Activated B cell treated with CpG ODN at 0.5 μM for 24 hours (primary cell): ENCODE data around the gene MAP3K20. TPM values are rescaled to one million over a fixed set of nuclear protein-coding genes. Genes with fewer than 3 reads are reported as not detected.

ENCODE experiments used
- ATAC-seq: fragments of 200-7000 bp; cut with Tn5 transposase; one replicate; pipeline ENCODE4 v1.10.0; 2021; ENCODE audit warnings: low read depth, mild to moderate bottlenecking, moderate library complexity
- CTCF ChIA-PET: fragments of 350-600 bp; sonication (Branson Sonifier 250); formaldehyde crosslinking; loops from one replicate; lab custom pipeline; 2021; ENCODE audit warnings: antibody characterized with exemption; lab: Charles Lee
- POLR2A ChIA-PET: fragments of 350-600 bp; sonication (Branson Sonifier 250); formaldehyde crosslinking; loops from one replicate; lab custom pipeline; 2021; ENCODE audit warnings: antibody characterized with exemption; lab: Charles Lee
- DNase-seq: peaks from one replicate; pipeline ENCODE4 v3.0.0; 2022
- H3K27ac Mint-ChIP-seq: one replicate; pipeline ENCODE4 v1.8.0; 2020; ENCODE audit warnings: mixed read lengths
- H3K27me3 Mint-ChIP-seq: one replicate; pipeline ENCODE4 v1.8.0; 2021; ENCODE audit warnings: mixed read lengths
- H3K36me3 Mint-ChIP-seq: one replicate; pipeline ENCODE4 v1.8.0; 2021; ENCODE audit warnings: low read depth, mixed read lengths
- H3K4me1 Mint-ChIP-seq: one replicate; pipeline ENCODE4 v1.8.0; 2021; ENCODE audit warnings: mixed read lengths
- H3K4me3 Mint-ChIP-seq: one replicate; pipeline ENCODE4 v1.8.0; 2020; ENCODE audit warnings: mild to moderate bottlenecking, mixed read lengths
- H3K9me3 Mint-ChIP-seq: one replicate; pipeline ENCODE4 v1.8.0; 2020; ENCODE audit warnings: mixed read lengths
- CTCF ChIP-seq: fragments of 200-600 bp; IDR thresholded peaks from one replicate; pipeline ENCODE4 v1.8.0; 2022; ENCODE audit warnings: antibody characterized with exemption, mild to moderate bottlenecking
- intact Hi-C: fragments of 100-400 bp; cut with micrococcal nuclease; formaldehyde crosslinking; loops from one replicate; pipeline ENCODE4 v1.15.1; 2024
- total RNA-seq: library from RNA; stranded (reverse); gene quantifications from 2 replicates; pipeline ENCODE4 v1.2.3, GENCODE V29; 2022

The MAP3K20 gene
- total RNA-seq, 1 donor from 2014 or later, result 8.7 TPM

GRCh38 chr2:173058097-173058496, 17.5 kb upstream of the MAP3K20 start:
- ATAC-seq, result no peak
- DNase-seq, result no peak
- CTCF ChIA-PET, result interaction anchor here (1.2 kb wide), 1 partner anchor 13 kb away, joined by 3 read pairs; no protein-coding TSS in a partner anchor
- no peak for TF ChIP-seq CTCF
- H3K4me1 Mint-ChIP-seq, result peaks cover 20% of the 10 kb centered on the region
- peaks cover 7% of the 10 kb centered on the region for H3K27me3 Mint-ChIP-seq
- no peak overlapping the region for H3K27ac Mint-ChIP-seq
- H3K9me3 Mint-ChIP-seq, result no peaks in the 10 kb centered on the region
- H3K4me3 Mint-ChIP-seq, result no peak overlapping the region
- H3K36me3 Mint-ChIP-seq, result no peaks in the 10 kb centered on the region
- intact Hi-C loops, result no loop called here
- POLR2A ChIA-PET, result no interaction called here

DNA sequence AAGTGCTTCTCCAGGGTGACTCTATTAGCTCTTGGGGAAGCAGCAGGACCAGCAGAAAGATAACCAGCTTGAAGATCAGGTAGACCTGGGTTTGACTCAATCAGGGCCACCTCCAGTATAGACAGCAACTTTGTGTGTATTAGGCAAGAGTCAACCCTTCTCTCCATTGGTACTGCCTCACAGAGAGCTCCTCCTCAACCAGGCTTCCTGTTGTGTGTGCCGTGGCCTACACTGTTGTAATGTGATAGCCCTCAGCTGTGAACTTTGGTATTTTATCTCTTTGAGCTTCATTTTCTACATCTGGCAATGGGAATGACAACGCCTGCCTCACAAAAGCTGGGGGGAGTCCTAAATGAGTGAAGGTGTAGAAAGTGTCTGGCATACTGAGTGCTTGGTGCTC, 17.0 kb upstream of the MAP3K20 start:
- peaks cover 4% of the 10 kb centered on the region for H3K27me3 Mint-ChIP-seq
- no peaks in the 10 kb centered on the region for H3K36me3 Mint-ChIP-seq
- no peak for ATAC-seq
- no peak overlapping the region for H3K27ac Mint-ChIP-seq
- DNase-seq, result no peak
- intact Hi-C loops, result no loop called here
- ChIA-PET CTCF (no interaction called here), POLR2A (no interaction called here)
- no peak overlapping the region for H3K4me3 Mint-ChIP-seq
- TF ChIP-seq CTCF, result no peak
- peaks cover 20% of the 10 kb centered on the region for H3K4me1 Mint-ChIP-seq
- H3K9me3 Mint-ChIP-seq, result no peaks in the 10 kb centered on the region

- ATAC-seq, result no peak
- CTCF ChIA-PET, result no interaction called here
- Mint-ChIP-seq H3K4me3 (no peak overlapping the region), H3K27me3 (peaks cover 4% of the 10 kb centered on the region), H3K36me3 (no peaks in the 10 kb centered on the region), H3K9me3 (no peaks in the 10 kb centered on the region), H3K27ac (no peak overlapping the region), H3K4me1 (peaks cover 20% of the 10 kb centered on the region)
- POLR2A ChIA-PET, result no interaction called here
- DNase-seq, result no peak
- TF ChIP-seq CTCF, result no peak
- intact Hi-C loops, result no loop called here
These were observed 16.4 kb upstream of the MAP3K20 start for GRCh38 chr2:173059292-173059691.

- peaks cover 20% of the 10 kb centered on the region for H3K4me1 Mint-ChIP-seq
- intact Hi-C loops, result no loop called here
- H3K36me3 Mint-ChIP-seq, result no peaks in the 10 kb centered on the region
- ATAC-seq, result no peak
- POLR2A ChIA-PET, result no interaction called here
- CTCF ChIA-PET, result interaction anchor here (0.6 kb wide), 1 partner anchor 34 kb away, joined by 3 read pairs; no protein-coding TSS in a partner anchor
- no peak for TF ChIP-seq CTCF
- no peak for DNase-seq
- peak overlapping the region; percentile 2 for H3K27ac Mint-ChIP-seq
- no peaks in the 10 kb centered on the region for H3K9me3 Mint-ChIP-seq
- peak overlapping the region; percentile 2 for H3K4me3 Mint-ChIP-seq
- peaks cover 7% of the 10 kb centered on the region for H3K27me3 Mint-ChIP-seq
These were observed 15.6 kb upstream of the MAP3K20 start for GRCh38 chr2:173059971-173060461.

DNA sequence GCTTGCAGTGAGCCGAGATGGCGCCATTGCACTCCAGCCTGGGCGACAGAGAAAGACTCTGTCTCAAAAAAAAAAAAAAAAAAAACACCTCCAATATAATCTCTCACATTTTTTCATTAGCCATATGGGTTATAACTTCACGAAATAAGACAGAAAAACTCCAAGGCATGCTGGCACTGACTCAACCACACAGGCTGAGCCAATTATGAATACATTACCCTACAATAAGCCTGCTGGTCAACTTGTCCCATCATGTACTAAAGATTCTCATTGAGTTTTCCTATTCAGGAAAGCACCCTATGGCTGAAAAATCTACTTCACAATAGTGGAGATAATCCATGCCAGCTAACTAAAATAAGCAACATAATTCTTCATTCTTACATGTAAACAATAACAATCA, 12.8 kb upstream of the MAP3K20 start:
- no peak overlapping the region for H3K27ac Mint-ChIP-seq
- no peak for TF ChIP-seq CTCF
- H3K36me3 Mint-ChIP-seq, result no peaks in the 10 kb centered on the region
- no peak overlapping the region for H3K4me3 Mint-ChIP-seq
- intact Hi-C loops, result no loop called here
- H3K9me3 Mint-ChIP-seq, result no peaks in the 10 kb centered on the region
- ChIA-PET CTCF (no interaction called here), POLR2A (no interaction called here)
- peaks cover 20% of the 10 kb centered on the region for H3K4me1 Mint-ChIP-seq
- ATAC-seq (no peak), DNase-seq (no peak)
- H3K27me3 Mint-ChIP-seq, result peaks cover 12% of the 10 kb centered on the region
